ENCODE measurements around the gene OR13A1.
"Not testable (repeated sequence)": the region's sequence is repeated elsewhere in the genome, so short reads cannot be mapped to it uniquely, and the experiment has no call there.

- not testable (repeated sequence) for TF ChIP-seq EZH2 (IDR thresholded peaks at IDR 0.05); POLR2AphosphoS5 (IDR thresholded peaks at IDR 0.05; ENCODE audit: borderline replicate concordance, low read depth, low read length)
Observed at GRCh38 chr10:45276146-45276545, 39.3 kb downstream of the OR13A1 start.
